Measurements from ENCODE around the gene TNIK.
"Not testable (repeated sequence)": the region's sequence is repeated elsewhere in the genome, so short reads cannot be mapped to it uniquely, and the experiment has no call there.

Gene TNIK

DNA sequence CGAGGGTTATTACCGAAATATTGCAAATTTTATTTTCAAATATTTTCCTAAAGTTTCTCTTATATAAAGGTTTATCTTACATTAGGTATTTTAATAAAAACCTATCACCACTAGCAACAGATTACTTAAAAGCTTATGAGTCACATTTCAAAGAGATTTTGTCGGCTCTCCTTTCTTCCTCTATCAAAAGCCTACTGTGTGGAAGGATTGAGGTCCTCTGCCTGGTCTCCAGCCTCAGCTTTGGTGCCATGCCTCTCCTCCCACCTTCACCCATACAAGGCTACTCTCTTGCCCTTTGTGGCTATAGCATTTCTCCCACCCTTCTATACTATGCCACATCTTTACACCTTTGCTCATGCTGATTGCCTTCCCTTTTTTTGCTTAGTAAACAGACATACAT is 199.3 kb downstream of the TNIK start:
- no peak for DNase-seq (ENCODE audit: low read depth in 2 of 2, low spot score in 1 of 2)

DNA sequence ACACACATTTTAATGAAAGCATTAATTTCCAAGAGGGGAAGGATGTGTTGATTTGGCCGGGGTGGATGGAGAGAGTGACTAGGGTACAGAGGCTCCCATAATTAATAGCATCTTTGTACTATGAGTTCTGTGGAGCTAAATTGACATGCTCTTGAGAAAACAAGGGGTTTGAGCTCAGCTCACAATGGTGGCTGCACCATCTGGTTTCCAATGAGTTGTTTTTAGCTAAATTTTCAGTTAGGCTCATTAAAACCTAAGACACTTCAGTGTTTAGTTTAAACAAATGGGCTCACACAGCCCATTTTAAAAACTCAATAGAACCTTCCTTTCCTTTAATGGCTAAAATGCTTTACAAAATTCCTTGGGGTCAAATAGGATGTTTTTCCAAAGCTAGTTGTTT is 199.7 kb downstream of the TNIK start:
- no peak for DNase-seq (ENCODE audit: low read depth in 2 of 2, low spot score in 1 of 2)

DNA sequence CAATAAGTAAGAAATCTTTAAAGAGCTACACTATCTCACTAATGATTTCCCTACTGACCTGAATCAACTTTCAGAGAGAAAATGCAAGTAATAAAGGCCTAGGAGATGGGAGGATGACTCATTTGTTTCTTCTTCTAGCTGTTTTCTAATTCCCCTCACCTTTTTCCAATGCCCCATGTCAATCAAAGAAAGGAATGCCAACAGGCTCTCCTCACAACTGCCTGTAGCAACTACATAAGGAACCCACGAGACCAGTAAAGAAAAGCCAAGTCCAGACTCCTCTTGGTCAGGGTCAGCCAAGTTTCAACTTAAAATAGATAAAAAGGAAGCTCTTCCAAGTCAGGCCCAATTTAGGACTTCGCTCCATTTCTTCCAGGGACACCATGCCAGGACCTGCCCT is 201.9 kb downstream of the TNIK start:
- no peak for DNase-seq (ENCODE audit: low read depth in 2 of 2, low spot score in 1 of 2)

DNA sequence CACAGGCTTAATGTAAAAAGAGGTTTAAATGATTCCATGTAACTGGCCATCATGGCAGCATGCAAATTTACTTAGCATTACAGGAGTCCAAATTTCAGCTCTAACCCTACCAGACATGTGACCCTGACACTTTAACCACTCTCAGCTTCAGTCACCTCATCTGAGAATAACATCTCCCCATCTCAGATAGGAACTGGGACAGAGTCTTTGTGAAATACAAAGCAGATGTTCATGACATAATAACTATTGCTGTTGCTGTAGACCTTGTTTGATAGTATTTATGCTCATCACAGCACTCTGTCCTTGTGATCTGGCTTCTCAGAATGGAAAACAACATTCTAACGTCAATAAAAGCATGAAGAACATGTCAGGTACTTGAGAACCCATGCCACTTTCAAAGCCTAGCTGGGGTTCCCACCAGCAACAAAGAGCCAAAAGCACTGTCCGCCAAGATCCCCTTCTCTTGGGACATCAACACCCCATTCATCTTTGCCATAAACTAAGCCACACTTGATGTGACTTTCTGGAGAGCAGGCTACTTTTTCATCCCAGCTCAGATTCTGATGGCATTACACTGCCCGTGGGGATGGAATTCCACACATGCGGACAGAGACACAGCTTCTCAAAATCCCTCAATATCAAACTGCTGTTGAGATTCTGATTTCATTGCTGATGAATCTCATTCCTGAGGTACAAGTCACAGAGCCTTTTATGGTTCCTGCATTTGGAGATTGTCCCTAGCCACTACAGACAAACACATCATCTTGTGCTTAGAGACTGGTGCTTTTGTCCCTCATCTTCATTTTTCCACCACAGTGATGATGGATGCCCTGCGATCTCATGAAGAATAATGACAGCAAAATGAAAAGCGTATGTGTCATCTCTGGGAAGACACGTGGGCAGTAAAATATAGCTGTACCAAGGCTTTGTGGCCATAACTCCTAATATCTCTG is 202.7 kb downstream of the TNIK start:
- no peak for DNase-seq (ENCODE audit: low read depth in 2 of 2, low spot score in 1 of 2)

DNA sequence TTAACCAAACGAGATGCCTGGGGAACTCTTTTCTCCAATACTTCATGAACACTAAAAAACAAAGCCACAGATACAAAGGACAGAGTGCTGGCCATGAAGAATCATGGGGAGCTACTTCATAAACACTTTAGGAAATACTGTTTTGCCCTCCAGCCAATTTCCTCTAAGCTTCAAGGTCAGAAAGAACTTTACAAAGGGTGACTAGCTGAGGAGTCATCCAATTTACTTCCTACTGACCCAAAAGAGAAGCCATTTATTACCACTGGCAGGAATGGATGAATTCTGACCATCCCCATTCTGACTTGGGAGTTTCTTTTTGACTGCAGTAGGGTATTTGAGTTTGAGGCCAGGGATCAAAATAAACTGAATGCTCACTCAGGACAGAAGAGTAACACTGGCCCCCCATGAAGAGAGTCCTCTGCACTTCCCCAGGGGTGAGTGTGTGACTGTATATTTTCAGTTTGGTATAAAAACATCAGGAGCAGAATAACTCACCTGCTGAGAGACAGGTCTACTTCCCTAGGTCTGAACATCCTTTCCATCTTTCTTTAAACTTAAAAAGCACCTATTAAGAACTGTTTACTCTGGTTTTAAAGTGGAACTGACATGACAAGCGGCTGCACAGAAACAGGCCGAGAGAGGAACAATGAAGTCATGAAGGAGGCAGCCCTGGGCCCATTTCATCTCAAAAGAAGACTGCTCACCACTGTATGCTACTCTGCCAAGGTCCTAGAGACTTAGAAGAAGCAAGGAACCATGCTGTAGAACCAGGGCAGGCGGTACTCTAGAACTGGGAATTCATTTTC is 203.6 kb downstream of the TNIK start:
- no peak for DNase-seq (ENCODE audit: low read depth in 2 of 2, low spot score in 1 of 2)

DNA sequence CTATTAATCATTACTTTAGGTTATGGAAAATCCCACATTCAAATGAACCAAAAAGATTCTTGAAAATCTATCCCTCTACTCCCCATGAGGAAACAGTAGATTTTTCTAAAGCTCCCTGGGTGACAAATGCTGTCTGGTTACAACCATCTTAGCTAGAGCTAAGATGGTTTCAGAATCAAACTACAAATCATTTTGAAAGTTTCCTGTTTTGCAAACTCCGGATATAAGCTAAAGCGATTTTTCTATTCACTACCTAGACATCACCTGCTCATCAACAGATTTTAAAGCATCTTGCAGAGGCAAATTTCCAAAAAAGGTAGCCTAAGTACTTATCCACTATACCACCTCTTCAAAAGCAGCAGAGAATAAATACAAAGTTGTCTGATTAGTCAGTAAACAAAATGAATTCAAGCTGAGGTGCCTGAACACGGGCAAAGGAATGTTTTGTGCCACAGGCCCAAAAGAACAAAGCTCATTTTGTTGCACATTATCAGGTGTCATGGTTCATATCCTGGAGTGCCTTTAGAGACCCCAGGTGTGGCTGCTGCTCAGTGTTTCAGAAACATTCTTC is 204.9 kb downstream of the TNIK start:
- no peak for DNase-seq (ENCODE audit: low read depth in 2 of 2, low spot score in 1 of 2)

DNA sequence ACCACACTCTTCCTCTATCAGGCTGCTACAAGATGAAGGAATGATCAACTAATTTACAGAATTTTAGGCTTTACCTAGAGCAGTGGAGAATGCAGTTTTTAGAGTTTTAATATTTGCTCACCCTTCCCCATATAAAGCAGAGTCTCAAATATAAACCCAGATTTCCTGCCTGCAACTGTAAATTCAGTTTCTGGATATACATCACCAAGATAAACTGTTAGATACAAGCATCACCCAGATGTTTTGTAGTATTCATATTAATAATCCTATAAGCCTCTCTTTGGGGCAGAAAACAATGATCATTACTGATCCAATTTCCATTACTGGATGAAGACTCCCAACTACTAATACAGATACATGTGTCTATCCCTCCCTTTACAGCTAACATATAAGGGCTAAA is 205.9 kb downstream of the TNIK start:
- DNase-seq (ENCODE audit: low read depth in 2 of 2, low spot score in 1 of 2): no peak

DNA sequence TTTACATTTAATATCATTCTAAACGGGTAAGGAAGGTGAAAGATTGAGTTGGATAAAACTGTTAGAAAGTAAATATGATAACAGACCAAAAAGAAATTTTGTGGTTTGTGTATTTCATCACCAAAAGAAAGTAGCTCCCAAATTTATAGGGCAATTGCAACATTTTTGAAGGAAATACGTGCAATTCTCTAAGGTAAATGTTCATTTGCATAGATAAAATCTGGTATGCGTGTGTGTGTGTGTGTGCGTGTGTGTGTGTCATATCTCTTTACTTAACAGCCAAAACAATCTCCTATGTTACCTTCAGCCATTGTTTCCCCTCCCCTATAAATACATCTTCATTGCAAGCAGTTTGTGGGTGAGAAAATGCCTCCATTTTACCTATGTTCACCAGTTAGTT is 208.4 kb downstream of the TNIK start:
- no peak for DNase-seq (ENCODE audit: low read depth in 2 of 2, low spot score in 1 of 2)

DNA sequence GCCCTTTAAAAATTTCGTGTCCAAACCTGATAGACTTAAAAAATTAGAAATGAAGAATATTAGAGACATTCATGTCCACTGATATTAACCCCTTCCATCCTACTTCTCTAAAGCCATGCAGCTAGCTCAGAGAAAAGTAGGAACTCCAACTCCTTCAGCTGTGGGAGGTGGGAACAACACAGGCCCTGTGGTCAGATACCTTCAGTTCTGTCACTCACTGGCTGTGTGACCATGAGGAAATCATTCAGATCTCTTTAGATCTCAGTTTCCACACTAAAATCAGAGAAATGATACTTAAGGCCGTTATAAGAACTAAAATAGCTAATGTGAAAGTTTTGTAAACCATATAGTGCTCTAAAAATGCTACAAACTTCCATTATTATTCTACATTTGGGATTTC is 209.8 kb downstream of the TNIK start:
- DNase-seq (ENCODE audit: low read depth in 2 of 2, low spot score in 1 of 2): no peak

DNA sequence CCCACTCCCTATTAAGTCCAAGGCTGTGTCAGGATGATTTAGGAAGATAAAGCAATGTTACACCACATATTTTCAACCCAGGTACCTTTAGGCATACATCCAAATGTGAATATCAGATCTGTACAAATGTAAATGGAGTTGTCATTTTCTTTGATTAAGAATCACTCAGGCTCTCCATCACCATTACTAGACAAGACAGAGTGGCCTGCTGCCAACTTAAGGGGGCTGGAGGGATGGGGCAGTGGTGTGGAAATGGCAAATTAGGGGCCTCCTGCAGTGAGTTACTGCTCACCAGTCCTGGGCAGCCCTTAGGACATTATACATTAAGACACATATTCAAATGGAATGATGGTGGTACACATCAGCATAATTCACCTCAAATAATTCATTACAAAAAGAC is 211.0 kb downstream of the TNIK start:
- no peak for DNase-seq (ENCODE audit: low read depth in 2 of 2, low spot score in 1 of 2)

DNA sequence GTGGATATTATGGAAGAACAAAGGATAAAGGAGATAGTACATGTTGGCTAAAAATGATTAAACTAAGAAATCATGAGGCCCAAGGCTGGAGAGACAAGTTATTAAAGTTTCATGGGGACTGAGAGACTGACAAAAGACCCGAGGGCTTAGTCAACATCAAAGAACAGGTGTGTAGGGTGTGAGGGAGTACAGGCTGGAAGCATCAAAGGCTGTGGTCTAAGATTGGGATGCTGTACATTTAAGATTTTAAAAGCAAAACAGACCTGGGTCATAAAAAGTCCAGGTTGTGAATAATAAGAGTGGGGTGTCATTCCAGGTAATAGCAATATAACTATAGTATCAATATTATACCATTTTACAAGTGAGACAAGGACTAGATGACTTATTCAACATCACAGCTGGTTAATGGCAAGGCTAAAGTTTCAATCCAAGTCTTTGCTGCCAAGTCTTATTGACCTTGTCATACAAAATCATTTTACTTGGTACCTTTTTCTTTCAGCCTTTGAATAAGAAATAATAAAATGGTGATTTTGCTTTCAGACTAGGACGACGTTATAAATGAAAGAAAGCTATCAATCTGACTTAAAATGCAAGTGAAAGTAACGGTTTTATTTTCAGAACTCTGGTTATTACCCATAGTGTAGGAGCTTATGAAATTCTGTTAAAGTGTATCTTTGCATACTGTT is 211.6 kb downstream of the TNIK start:
- DNase-seq (ENCODE audit: low read depth in 2 of 2, low spot score in 1 of 2): no peak

DNA sequence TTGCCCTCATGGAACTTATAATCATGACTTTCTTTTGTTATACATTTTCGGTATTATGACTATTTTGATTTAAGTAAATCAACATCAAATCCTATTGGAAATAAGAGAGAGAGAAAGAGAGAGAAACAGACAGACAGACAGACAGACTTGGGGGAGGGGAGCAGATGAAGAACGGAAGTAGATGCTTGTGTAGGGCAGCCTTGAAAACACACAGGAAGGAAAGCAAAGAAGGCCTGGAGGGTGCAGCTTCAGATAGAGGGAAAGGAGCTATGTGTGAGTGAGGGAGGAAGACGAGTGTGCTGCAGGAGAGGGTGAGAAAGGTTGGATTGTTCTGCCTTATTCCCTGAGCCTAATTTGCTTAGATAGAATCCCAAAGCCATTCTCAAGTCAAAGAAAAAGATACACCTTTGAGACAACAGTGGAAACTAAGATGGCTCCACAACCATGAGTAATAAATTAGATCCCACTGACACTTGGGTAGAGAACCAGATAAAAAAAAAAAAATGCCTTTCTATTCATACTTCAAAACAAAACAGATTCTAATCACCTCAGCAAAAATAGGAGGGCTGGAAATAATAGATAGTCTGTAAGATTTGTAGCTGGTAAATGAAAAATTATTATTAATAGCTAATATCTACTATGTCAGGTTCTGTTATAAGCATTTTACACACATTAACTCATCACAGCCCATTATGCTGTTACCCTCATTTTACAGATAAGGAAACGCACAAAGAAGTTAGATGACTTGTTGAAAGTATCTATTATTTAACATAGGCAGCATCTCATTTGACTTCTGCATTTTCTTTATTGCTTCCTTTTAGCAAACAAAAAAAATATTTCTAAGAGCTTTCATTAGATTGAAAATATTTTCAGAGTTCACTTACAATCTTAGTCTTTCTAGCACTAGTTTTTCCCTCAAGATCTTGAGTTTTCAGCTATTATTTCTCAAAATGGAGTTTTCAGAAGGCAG is 214.1 kb downstream of the TNIK start:
- no peak for DNase-seq (ENCODE audit: low read depth in 2 of 2, low spot score in 1 of 2)

DNA sequence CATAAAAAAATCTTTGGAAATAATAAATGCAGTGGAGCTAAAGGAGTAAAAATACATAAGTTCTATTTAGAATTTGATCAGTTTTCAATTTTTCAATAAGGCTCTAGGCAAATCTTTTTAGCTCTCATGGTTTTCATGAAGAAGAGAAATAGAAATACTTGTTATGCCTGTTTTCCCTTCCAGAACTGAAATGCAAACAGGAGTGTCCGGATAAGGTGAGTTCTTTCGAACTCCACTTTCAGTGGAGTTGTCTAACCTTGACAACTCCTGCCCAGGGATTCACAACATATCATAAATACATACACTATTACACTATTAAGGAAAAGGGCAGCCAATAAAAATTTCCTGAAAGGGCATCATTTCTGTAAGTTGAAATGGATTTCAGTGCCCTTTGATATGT is 217.3 kb downstream of the TNIK start:
- no peak for DNase-seq (ENCODE audit: low read depth in 2 of 2, low spot score in 1 of 2)

DNA sequence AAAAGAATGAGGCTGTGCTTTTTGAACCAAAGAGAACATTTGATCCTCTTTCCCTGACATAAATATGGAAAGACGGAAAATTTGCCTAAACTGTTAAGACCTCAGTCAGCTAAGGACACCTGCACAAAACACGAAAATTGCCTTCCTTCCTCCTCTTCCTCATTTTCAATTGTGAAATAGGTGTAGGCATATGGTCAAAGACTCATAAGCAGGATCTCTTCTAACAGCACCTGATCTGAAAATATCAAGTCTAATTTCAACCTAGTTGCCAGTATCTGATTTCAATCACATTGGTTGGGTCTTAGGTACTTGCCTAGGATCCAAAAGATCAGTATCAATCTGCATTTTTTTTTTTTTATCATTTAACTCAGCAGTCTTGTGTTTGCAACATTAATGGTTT is 218.0 kb downstream of the TNIK start:
- DNase-seq (ENCODE audit: low read depth in 2 of 2, low spot score in 1 of 2): no peak

DNA sequence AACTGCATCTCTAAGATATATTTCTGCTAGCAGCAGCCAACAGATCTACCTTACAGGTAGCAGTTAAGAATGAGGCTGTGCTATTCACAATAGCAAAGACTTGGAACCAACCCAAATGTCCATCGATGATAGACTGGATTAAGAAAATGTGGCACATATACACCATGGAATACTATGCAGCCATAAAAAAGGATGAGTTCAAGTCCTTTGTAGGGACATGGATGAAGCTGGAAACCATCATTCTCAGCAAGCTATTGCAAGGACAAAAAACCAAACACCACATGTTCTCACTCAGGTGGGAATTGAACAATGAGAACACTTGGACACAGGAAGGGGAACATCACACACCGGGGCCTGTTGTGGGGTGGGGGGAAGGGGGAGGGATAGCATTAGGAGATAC is 218.6 kb downstream of the TNIK start:
- not testable (repeated sequence) for DNase-seq (ENCODE audit: low read depth in 2 of 2, low spot score in 1 of 2)

DNA sequence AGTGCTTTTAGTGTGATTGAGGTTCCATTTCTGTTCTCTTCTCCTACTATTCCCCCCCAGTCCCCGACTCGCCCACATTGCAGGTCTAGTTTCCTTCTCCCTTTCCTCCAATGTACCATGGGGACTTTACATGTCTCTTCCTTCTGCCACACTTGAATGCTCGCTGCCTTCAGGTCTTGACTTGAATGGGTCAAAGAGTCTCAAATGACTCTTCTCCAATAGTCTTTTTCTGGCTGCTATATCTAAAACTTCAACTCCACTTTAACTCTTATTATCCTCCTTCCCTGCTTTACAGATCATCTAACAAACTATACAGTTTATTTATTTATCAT is 219.7 kb downstream of the TNIK start:
- DNase-seq (ENCODE audit: low read depth in 2 of 2, low spot score in 1 of 2): no peak

DNA sequence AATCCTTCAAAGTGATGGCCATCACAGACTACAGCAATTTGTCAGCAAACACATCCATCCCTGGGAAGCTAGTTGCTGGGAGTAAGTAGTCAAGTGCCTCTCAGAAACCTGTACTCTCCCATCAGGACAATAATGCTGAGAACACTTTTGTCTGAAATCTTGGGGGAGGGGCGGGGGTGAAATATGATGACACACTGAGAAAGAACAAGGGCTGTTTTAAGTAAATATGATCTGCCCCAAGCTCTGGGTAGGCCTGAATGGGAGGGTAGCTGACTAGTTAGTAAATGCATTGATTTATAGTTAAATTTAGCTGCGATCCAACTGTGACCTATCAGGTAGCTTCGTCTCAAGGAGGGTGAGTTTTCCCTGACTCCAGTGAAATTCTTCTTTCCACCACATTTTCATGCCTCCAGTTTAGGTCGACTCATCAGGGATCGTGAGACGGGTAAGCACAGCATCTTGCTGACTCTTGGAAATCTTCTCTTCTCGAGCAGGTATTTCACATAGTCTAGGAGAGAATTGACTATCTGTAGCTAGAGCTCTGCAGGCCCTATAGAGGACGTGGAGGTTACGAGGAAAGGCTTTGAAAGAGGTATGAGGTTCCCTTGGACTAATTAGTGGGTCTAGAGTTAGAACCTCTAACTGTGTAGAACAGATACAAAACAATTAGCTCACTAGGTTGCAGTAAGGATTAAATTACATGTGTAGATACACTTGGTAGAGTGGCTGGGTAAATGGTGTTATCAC is 220.3 kb downstream of the TNIK start:
- DNase-seq (ENCODE audit: low read depth in 2 of 2, low spot score in 1 of 2): no peak

DNA sequence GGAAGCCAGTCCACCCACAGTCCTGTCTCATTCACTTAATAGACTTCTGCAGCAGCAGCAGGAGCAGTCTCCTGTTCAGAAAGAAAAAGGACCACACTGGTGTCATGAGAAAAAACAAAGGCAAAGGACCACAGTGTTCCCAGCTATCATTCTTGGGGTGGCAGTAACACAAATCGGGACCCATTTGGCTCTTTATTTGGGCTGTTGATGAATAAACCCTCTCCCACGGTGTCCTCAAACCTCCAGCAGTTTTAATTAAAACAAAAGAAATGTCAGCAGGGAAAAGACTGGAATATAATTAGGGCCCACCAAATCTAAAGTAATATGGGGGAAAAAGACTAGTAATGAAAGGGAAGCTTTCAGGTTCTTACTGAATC is 223.2 kb downstream of the TNIK start:
- DNase-seq (ENCODE audit: low read depth in 2 of 2, low spot score in 1 of 2): no peak

DNA sequence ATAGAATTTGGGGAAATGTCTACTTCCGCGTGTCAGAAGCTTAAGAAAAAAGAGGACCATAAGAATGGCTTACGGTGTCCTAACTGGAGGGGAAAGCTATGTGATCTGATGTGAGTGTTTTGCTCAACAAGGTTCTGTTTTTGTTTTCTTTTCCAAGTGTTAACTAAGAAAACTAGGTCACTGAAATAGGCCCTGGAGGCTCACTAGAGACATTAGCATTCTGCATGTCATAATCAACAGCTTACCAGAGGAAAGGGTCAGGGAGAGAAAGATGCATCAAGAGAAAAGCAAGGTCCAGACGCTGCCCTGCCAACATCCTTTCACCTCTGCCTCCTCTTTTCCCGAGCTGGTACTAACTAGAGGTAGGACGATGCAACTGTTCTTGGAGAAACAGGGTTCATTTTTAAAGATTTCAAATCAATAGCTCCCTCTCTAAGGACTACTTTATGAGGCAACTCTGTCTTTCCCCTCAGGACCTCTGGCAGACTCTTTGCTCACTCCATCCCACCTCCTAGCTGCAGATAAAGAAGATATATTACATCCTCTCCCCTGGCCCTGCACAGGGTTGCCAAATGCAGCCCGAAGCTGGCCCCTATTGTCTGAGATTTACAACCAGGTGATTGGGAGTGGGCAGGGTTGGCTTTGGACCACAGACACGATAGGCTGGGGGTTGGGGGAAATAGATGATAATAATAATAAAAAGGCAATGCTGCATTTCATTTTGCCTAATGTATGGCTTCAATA is 223.8 kb downstream of the TNIK start:
- DNase-seq (ENCODE audit: low read depth in 2 of 2, low spot score in 1 of 2): no peak

Data from stimulated activated CD8-positive, alpha-beta memory T cell treated with anti-CD3 and anti-CD28 coated beads, Interleukin-4, amount 100 ng/mL, for 1 hour (primary cell).